Measurements from ENCODE around the gene TMEM225B.

TMEM225B gene

GRCh38 chr7:99617192-99617781 lies 19.2 kb downstream of the TMEM225B start:
- peak overlapping the region; percentile 90 for H3K4me3 ChIP-seq (ENCODE audit: low read length)
- 0 out of 2 replicates have a peak, but pooled peaks cover 7% of the 10 kb centered on the region for H4K20me1 ChIP-seq (ENCODE audit: control insufficient read depth, insufficient read depth, low read depth, low read length)
- peaks cover 30% of the 10 kb centered on the region for H3K79me2 ChIP-seq (ENCODE audit: control insufficient read depth, low read length)
- TF ChIP-seq CTCF (IDR thresholded peaks at IDR 0.05; ENCODE audit: low read depth, low read length, poor library complexity, severe bottlenecking) (no peak), EZH2phosphoT487 (IDR thresholded peaks at IDR 0.05; ENCODE audit: borderline replicate concordance, low read length) (no peak)
- H3K27me3 ChIP-seq (ENCODE audit: control insufficient read depth, low read length) = no peaks in the 10 kb centered on the region
- peaks cover 48% of the 10 kb centered on the region for H3K36me3 ChIP-seq (ENCODE audit: control insufficient read depth, low read length)
- no peaks in the 10 kb centered on the region for H3K9me2 ChIP-seq (replicated peaks; ENCODE audit: control insufficient read depth, low read length)
- H3K4me2 ChIP-seq (ENCODE audit: low read length) = peak overlapping the region; percentile 89
- H3F3A ChIP-seq (ENCODE audit: control insufficient read depth, insufficient read depth) = peaks cover 7% of the 10 kb centered on the region; the same call in 1 of the 2 replicates
- no peaks in the 10 kb centered on the region for H3K9me3 ChIP-seq (ENCODE audit: control insufficient read depth, insufficient read depth, low read length)
- H3K4me1 ChIP-seq (ENCODE audit: control insufficient read depth, low read length) = peaks cover 22% of the 10 kb centered on the region
- H3K27ac ChIP-seq (ENCODE audit: low read depth, low read length) = peak overlapping the region; percentile 22; the same call in 1 of the 2 replicates

GRCh38 chr7:99618726-99619125 lies 20.7 kb downstream of the TMEM225B start:
- H3K27me3 ChIP-seq (ENCODE audit: control insufficient read depth, low read length) = no peaks in the 10 kb centered on the region
- no peaks in the 10 kb centered on the region for H3K9me2 ChIP-seq (replicated peaks; ENCODE audit: control insufficient read depth, low read length)
- no peaks in the 10 kb centered on the region for H3K9me3 ChIP-seq (ENCODE audit: control insufficient read depth, insufficient read depth, low read length)
- no peak overlapping the region for H3K4me3 ChIP-seq (ENCODE audit: low read length)
- H3K79me2 ChIP-seq (ENCODE audit: control insufficient read depth, low read length) = peaks cover 30% of the 10 kb centered on the region
- TF ChIP-seq EZH2phosphoT487 (IDR thresholded peaks at IDR 0.05; ENCODE audit: borderline replicate concordance, low read length) = no peak
- TF ChIP-seq CTCF (IDR thresholded peaks at IDR 0.05; ENCODE audit: low read depth, low read length, poor library complexity, severe bottlenecking) = no peak
- H3F3A ChIP-seq (ENCODE audit: control insufficient read depth, insufficient read depth) = peaks cover 7% of the 10 kb centered on the region; the same call in 1 of the 2 replicates
- H3K36me3 ChIP-seq (ENCODE audit: control insufficient read depth, low read length) = peaks cover 62% of the 10 kb centered on the region
- no peak overlapping the region for H3K4me2 ChIP-seq (ENCODE audit: low read length)
- H3K4me1 ChIP-seq (ENCODE audit: control insufficient read depth, low read length) = peaks cover 22% of the 10 kb centered on the region
- H4K20me1 ChIP-seq (ENCODE audit: control insufficient read depth, insufficient read depth, low read depth, low read length) = 0 out of 2 replicates have a peak, but pooled peaks cover 7% of the 10 kb centered on the region
- H3K27ac ChIP-seq (ENCODE audit: low read depth, low read length) = no peak overlapping the region

GRCh38 chr7:99619571-99620130 lies 21.6 kb downstream of the TMEM225B start:
- H3K9me3 ChIP-seq (ENCODE audit: control insufficient read depth, insufficient read depth, low read length) = no peaks in the 10 kb centered on the region
- TF ChIP-seq CTCF (IDR thresholded peaks at IDR 0.05; ENCODE audit: low read depth, low read length, poor library complexity, severe bottlenecking) (no peak), EZH2phosphoT487 (IDR thresholded peaks at IDR 0.05; ENCODE audit: borderline replicate concordance, low read length) (no peak)
- H3K9me2 ChIP-seq (replicated peaks; ENCODE audit: control insufficient read depth, low read length) = no peaks in the 10 kb centered on the region
- no peak overlapping the region for H3K27ac ChIP-seq (ENCODE audit: low read depth, low read length)
- H4K20me1 ChIP-seq (ENCODE audit: control insufficient read depth, insufficient read depth, low read depth, low read length) = 0 out of 2 replicates have a peak, but pooled peaks cover 7% of the 10 kb centered on the region
- H3F3A ChIP-seq (ENCODE audit: control insufficient read depth, insufficient read depth) = peaks cover 7% of the 10 kb centered on the region; the same call in 1 of the 2 replicates
- H3K36me3 ChIP-seq (ENCODE audit: control insufficient read depth, low read length) = peaks cover 71% of the 10 kb centered on the region
- H3K4me3 ChIP-seq (ENCODE audit: low read length) = no peak overlapping the region
- no peaks in the 10 kb centered on the region for H3K27me3 ChIP-seq (ENCODE audit: control insufficient read depth, low read length)
- H3K79me2 ChIP-seq (ENCODE audit: control insufficient read depth, low read length) = peaks cover 30% of the 10 kb centered on the region
- H3K4me1 ChIP-seq (ENCODE audit: control insufficient read depth, low read length) = peaks cover 22% of the 10 kb centered on the region
- no peak overlapping the region for H3K4me2 ChIP-seq (ENCODE audit: low read length)

All from DOHH2 (cell line).